GM18907 (cell line): ENCODE measurements around the gene ERGIC3.

Experiments
- ATAC-seq: cut with Tn5 transposase; IDR thresholded peaks from one replicate; pipeline ENCODE4 v1.9.1; 2021; ENCODE audit warnings: mild to moderate bottlenecking, moderate library complexity; ENCODE audit not compliant: unreplicated experiment

Gene ERGIC3

DNA sequence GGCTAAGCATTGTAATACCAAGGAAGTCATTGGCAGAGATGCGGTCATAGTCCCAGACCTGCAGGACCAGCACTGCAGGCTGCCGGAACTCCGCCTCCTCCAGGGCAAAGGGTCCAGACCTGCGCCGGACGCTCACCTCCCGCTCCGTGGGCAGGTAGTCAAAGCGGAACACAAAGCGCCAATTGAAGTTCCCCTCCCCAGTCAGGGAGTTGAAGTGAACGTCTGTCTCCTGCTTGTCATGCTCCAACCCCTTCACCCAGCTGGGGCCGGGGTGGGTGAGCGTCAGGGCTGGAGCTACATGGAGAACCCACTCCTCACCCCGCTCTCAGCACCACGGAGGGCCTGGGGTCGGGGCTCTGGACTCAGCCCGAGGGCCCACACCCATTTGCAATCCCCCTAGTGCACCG, 18.2 kb downstream of the ERGIC3 start:
- no peak for ATAC-seq

DNA sequence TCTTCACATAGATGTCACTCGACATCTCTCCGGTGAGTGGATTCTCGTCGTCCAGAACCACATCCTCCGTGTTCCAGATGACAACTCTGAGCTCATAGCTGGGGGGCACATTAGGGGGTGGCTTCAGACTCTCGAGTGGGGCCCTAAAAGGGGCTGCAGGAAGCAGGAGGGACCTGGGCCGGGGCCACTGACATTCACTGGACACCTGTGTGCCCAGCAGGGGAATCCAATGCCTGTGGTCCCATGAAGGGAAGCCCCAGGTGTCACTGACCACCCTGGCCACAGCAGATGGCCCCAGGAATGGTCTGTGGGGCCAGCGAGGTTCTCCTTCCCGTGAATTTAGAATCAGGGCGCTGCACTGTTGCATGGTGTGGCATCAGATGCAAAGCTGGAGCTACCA, 18.7 kb downstream of the ERGIC3 start:
- no peak for ATAC-seq

GRCh38 chr20:35561268-35561667, 19.4 kb downstream of the ERGIC3 start:
- no peak for ATAC-seq

- ATAC-seq, result no peak
Measured at GRCh38 chr20:35561671-35562070, 19.8 kb downstream of the ERGIC3 start.

GRCh38 chr20:35562541-35563110, 20.7 kb downstream of the ERGIC3 start:
- no peak for ATAC-seq

DNA sequence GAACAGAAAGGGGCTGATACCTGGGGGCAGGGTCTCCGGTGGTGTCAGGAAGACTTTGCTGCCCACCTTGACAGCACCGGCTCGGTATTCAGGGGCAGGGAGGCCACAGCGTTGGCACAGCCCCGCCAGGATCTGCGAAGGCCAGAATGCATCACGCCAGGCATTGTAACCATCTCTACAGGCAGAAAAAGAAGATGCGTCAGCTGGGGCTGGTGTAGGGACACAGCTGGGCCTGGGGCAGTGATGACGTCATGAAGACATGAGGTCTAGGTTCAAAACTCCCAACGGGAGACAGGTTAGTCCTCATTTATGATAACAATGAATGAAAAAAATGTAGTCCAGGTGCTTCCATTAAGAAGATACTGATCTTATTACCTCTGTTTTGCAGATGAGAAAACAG, 22.0 kb downstream of the ERGIC3 start:
- no peak for ATAC-seq

GRCh38 chr20:35564905-35565304, 23.0 kb downstream of the ERGIC3 start:
- no peak for ATAC-seq

GRCh38 chr20:35568645-35569044, 26.8 kb downstream of the ERGIC3 start:
- ATAC-seq, result no peak

DNA sequence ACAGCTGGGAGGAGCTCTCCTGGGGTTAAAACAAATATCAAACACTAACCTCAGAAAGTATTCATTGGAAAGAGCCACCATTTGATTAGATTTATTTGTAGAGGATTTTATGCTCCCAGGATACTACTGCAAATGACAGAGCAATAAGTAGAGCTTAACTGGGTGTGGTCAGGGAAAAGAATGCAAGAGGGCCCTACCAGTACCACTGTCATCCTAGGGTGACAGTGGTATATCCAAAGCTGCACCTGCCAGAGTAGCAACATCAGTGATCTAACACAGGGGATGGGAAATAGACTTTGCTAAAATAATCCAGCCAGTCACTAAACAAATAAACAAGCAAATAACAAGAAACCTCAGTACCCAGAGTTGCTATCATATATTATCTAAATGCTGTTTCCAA, 29.7 kb downstream of the ERGIC3 start:
- no peak for ATAC-seq

DNA sequence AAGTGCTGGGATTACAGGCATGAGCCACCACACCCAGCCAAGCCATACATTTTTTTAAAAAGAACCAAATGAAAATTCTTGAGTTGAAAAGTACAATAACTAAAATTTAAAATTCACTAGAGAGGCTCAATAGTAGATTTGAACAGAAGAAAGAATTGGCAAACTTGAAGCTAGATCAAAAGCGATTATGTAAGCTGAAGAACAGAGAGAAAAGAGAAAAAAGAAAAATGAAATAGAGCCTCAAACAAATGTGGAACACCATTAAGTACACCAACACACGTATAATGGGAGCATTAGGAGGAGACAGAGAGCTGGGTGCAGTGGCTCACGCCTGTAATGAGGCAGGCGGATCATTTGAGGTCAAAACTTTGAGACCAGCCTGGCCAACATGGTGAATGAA, 31.0 kb downstream of the ERGIC3 start:
- no peak for ATAC-seq

GRCh38 chr20:35575958-35576357, 34.1 kb downstream of the ERGIC3 start:
- ATAC-seq, result no peak

- no peak for ATAC-seq
Measured at GRCh38 chr20:35576816-35577215, 34.9 kb downstream of the ERGIC3 start.

GRCh38 chr20:35578469-35578868, 36.6 kb downstream of the ERGIC3 start:
- ATAC-seq, result no peak

GRCh38 chr20:35579196-35579595, 37.3 kb downstream of the ERGIC3 start:
- no peak for ATAC-seq

DNA sequence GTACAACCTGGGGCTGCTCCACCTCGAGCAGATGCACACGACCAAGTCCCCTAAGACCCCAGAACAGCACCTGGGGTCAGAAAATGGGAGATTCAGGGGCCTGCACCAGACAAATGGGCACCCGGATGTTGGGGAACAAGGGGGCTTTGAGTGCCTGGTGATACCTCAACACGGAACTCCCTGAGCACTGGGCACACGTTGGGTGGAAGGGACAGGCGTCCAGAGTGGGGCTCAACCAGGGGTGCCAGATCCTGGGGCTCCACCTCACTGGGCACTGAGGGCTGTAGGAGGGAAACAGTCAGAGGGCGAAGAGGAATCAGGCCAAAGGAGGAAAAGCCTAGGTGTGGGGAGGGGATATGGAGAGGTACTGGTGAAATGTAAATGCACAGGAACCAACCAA, 40.3 kb downstream of the ERGIC3 start:
- ATAC-seq, result no peak

DNA sequence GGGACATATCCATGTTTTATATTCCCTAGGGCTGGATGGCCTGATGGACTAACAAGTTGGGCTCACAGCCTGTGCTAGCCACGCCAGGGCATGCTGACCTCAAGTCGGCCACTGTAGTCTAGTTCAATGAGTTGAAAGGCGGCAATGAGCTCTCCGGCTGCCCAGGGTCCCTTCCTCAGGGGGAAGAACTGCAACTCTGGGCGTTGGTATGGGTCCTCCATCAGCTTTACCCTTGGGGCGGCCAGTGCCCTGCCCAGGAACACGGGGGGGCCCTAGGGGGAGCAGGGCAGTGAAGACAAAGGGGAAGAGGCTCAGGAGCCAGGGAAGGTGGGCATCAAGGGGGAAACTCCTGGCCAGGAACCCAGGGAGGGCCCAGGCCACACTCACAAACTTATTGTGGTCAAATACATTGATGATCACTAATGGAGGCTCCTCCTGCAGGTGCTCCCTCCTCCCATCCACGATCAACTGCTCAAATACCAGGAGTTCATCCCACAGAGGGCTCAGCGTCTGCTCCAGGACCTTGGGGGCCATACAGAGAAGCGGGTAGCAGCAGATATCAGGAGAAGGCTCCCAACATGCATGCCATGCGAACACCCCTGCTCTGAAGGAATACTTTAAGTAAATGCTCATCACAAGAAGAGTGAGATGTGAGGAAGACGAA, 41.0 kb downstream of the ERGIC3 start:
- ATAC-seq, result no peak

- no peak for ATAC-seq
Measured at GRCh38 chr20:35583636-35584560, 42.0 kb downstream of the ERGIC3 start.

- ATAC-seq, result no peak
Measured at GRCh38 chr20:35586751-35587425, 45.0 kb downstream of the ERGIC3 start.

DNA sequence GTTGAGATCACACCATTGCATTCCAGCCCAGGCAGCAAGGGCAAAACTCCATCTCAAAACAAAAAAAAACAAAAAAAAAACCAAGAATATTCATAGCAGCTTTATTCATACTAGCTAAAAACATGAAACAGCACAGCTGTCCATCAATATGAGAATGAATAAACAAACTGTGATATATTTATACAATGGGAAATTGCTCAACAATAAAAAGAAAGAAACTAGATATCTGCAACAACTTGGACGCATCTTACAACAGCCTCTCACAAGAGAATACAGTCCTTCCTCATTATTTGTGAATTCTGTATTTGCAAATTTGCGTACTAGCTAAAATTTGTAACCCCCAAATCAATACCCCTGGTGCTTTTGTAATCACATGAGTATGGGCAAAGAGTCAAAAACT, 45.6 kb downstream of the ERGIC3 start:
- ATAC-seq, result no peak

DNA sequence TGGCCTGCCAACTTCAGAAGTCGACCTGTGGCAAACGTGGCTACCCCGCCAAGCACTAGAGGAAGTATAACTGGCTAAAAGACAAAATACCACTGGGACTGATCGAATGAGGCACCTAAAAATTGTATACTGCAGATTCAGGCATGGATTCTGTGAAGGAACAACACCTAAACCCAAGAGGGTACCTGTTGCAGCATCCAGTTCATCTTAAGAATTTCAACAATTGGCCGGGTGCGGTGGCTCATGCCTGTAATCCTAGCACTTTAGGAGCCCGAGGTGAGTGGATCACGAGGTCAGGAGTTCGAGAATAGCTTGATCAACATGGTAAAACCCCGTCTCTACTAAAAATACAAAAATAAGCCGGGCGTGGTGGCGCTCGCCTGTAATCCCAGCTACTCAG, 46.5 kb downstream of the ERGIC3 start:
- no peak for ATAC-seq

- no peak for ATAC-seq
Measured at GRCh38 chr20:35592339-35592974, 50.6 kb downstream of the ERGIC3 start.
